Tibial artery (tissue), 4 donors: ENCODE results near the gene RAPGEF1.

Experiments used
- DNase-seq, 2 donors: peaks; one replicate each; pipeline ENCODE4 v3.0.0-alpha.2; 2019
- H3K27ac ChIP-seq, 2 donors: fragments of 200-600 bp; sonication (generic) in 1 of 2; 1 replicate in 1 of 2; 2 replicates in 1 of 2; pipeline ENCODE4 v1.5.1; 2018 to 2019; ENCODE audit warnings: mild to moderate bottlenecking in 1 of 2
- H3K27me3 ChIP-seq, 2 donors: fragments of 200-600 bp; sonication (generic) in 1 of 2; one replicate each; pipeline versions ENCODE4 v1.5.1 to v1.6.0; 2016 to 2019
- H3K36me3 ChIP-seq, 3 donors: fragments of 200-600 bp; sonication (generic) in 2 of 3; one replicate each; pipeline ENCODE4 v1.5.1; 2016 to 2019; ENCODE audit warnings: mild to moderate bottlenecking in 2 of 3
- H3K4me1 ChIP-seq, 4 donors: fragments of 200-600 bp; sonication (generic) in 2 of 4; 1 replicate in 3 of 4; 2 replicates in 1 of 4; pipeline ENCODE4 v1.5.1; 2016 to 2019
- H3K4me3 ChIP-seq, 2 donors: fragments of 200-600 bp; sonication (generic) in 1 of 2; 1 replicate in 1 of 2; 2 replicates in 1 of 2; pipeline ENCODE4 v1.5.1; 2018 to 2019; ENCODE audit warnings: mild to moderate bottlenecking in 2 of 2
- H3K9me3 ChIP-seq, 3 donors: fragments of 200-600 bp; sonication (generic) in 1 of 3; one replicate each; pipeline ENCODE4 v1.5.1; 2016 to 2019
- intact Hi-C: fragments of 100-400 bp; cut with DNase I; formaldehyde crosslinking; loops from one replicate; pipeline ENCODE4 v1.15.0; 2023; ENCODE audit warnings: low total_unique reads
- TF ChIP-seq, protein P1 (sequence below), 2 experiments: fragments of 200-600 bp in 1 of 2; fragments of 450-650 bp in 1 of 2; IDR thresholded peaks; one replicate each; pipeline ENCODE4 v1.5.1; 2017 to 2019; ENCODE audit warnings: antibody characterized with exemption in 2 of 2, mild to moderate bottlenecking in 1 of 2, moderate library complexity in 1 of 2

RAPGEF1 gene

DNA sequence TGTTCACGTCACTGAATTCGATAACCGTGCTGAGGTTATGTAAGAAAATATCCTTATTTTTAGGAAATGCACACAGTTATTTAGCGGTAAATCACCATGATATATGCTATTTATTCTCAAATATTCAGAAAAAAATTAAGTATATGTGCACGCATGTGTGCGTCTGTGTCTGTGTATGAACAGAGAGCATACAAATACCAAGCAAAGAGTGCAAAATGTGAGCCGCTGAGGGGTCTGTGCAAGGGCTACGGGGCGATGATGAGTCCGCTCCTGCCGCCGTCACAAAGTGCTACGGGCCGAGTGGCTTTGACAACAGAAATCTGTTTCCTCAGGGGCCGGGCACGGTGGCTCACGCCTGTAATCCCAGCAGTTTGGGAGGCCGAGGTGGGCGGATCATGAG lies 201.9 kb downstream of the RAPGEF1 start:
- no peaks in the 10 kb centered on the region for H3K4me1 ChIP-seq
- intact Hi-C loops, result no loop called here
- H3K9me3 ChIP-seq, result peaks cover 0 to 13% (median 9%) of the 10 kb centered on the region in 3 donors
- H3K27ac ChIP-seq, result no peak overlapping the region
- TF ChIP-seq, protein P1, sequence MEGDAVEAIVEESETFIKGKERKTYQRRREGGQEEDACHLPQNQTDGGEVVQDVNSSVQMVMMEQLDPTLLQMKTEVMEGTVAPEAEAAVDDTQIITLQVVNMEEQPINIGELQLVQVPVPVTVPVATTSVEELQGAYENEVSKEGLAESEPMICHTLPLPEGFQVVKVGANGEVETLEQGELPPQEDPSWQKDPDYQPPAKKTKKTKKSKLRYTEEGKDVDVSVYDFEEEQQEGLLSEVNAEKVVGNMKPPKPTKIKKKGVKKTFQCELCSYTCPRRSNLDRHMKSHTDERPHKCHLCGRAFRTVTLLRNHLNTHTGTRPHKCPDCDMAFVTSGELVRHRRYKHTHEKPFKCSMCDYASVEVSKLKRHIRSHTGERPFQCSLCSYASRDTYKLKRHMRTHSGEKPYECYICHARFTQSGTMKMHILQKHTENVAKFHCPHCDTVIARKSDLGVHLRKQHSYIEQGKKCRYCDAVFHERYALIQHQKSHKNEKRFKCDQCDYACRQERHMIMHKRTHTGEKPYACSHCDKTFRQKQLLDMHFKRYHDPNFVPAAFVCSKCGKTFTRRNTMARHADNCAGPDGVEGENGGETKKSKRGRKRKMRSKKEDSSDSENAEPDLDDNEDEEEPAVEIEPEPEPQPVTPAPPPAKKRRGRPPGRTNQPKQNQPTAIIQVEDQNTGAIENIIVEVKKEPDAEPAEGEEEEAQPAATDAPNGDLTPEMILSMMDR (IDR thresholded peaks at IDR 0.05), result no peak
- peaks cover 0 to 4% of the 10 kb centered on the region in 2 donors for H3K27me3 ChIP-seq
- H3K36me3 ChIP-seq, result no peaks in the 10 kb centered on the region
- no peak for DNase-seq
- no peak overlapping the region for H3K4me3 ChIP-seq

DNA sequence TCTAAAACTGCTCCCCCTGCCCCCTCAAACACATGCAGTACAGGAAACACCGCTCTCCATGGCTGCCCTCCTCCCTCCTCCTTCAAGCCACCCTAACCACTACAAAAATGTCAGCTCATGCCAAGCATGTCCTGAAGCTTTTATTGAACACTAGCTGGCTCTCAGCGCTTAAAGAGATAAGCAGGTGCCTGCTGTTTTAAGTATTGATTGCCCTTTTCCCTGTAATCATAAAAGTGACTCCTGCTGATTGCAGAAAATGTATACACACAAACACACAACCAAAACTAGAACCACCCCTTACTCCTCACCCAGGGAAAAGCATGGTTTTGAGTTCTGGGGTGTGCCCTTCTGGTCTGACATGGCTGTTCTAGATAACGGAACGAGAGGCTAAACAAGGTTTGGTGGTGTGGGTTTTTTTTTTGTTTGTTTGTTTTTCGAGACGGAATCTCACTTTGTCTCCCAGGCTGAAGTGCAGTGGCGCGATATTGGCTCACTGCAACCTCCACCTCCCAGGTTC lies 205.1 kb downstream of the RAPGEF1 start:
- no peak for DNase-seq
- Histone ChIP-seq H3K4me3 (no peak overlapping the region), H3K36me3 (peaks cover 0 to under 1% (median 0%) of the 10 kb centered on the region in 3 donors), H3K27me3 (peaks cover 0 to 4% of the 10 kb centered on the region in 2 donors), H3K27ac (no peak overlapping the region), H3K9me3 (no peaks in the 10 kb centered on the region), H3K4me1 (peaks cover 0 to 16% (median 11%) of the 10 kb centered on the region in 4 donors)
- TF ChIP-seq, protein P1 (IDR thresholded peaks at IDR 0.05), result no peak
- intact Hi-C loops, result no loop called here

DNA sequence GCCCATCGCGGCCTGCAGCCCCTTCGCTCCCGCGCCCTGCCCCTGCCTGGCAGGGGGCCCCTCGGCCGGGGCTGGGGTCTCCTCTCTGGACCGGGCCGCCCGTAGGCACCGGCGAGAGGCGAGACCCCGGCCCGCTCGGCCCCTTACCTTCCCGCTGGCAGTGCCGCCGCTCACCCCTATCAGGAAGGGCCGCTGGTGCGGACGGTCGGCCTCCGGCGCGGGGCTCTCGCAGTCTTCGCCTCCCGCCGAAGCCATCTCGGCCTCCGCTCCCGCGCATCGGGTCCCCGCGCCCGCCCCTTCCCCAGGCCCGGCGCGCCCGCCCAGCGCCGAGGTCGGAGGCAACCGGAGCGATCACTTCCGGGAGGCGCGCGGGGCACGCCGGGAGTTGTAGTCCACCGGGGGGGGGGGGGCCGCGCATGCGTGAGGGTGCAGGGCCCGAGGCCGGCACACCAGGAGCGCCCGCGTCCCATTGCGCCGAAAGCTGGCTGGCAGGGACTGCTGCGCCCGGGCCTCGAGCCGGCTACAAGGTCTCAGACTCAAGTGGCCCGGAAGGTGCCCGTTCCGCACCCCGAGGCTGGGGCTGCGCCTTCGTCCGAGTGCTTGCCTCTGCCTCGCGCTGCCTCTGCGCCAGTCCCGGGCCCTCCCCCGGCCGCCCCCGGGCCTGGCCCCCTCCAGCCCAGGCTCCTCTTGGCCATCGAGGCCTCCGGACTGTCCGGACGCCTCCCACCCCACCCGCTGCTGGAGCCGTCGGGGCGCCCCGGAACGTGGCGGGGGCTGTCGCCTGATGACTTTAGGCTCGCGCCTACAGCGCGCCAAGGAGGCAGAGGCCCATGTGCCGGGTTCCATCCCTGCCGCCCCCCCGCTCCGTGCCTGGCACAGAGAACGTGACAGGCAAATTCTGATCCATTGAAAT lies 208.7 kb downstream of the RAPGEF1 start, which contains the start of gene UCK1:
Gene UCK1, minus strand, starts transcription at position 344 of the 913 bp plus-strand sequence. Its CDS starts 89 bp downstream, at position 255.
- intact Hi-C loops, result no loop called here
- DNase-seq, result peak; percentile 64 to 85
- H3K4me1 ChIP-seq, result peaks cover 0 to 17% (median 13%) of the 10 kb centered on the region in 4 donors

DNA sequence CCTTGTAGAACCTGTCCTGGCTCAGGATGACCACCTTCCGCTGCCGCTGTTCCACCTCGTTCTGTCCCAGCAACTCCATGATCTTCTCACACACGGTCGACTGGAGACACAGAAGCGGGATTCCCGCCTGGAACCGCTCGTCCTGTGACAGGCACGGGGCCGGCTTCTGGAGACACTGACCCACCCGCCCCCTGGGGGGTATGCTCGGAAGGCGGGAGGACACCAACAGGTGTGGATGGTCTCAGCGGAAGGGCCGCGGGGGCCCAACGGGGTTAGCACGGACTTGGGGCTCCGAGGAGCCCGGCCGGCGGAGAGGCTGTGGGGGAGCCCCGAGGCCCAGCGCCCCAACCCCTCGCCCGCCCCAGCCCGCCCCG lies 209.3 kb downstream of the RAPGEF1 start:
- DNase-seq, result peak; percentile 44 to 76
- Histone ChIP-seq H3K9me3 (no peaks in the 10 kb centered on the region), H3K27me3 (no peaks in the 10 kb centered on the region), H3K27ac (peak overlapping the region; percentile 78 to 87), H3K4me3 (peak overlapping the region; percentile 78 to 94), H3K4me1 (peaks cover 0 to 17% (median 13%) of the 10 kb centered on the region in 4 donors), H3K36me3 (peaks cover 19 to 43% (median 41%) of the 10 kb centered on the region in 3 donors)
- TF ChIP-seq, protein P1 (IDR thresholded peaks at IDR 0.05), result peak; percentile 12 to 13
- intact Hi-C loops, result no loop called here

More for the DNA sequence above, 208.7 kb downstream of the RAPGEF1 start, which contains the start of gene UCK1:
- H3K9me3 ChIP-seq, result no peaks in the 10 kb centered on the region
- H3K36me3 ChIP-seq, result peaks cover 13 to 37% (median 35%) of the 10 kb centered on the region in 3 donors
- no peaks in the 10 kb centered on the region for H3K27me3 ChIP-seq
- peak within 1 kb of the TSS; percentile 78 to 94 for H3K4me3 ChIP-seq
- TF ChIP-seq, protein P1 (IDR thresholded peaks at IDR 0.05), result no peak
- H3K27ac ChIP-seq, result peak within 1 kb of the TSS; percentile 78 to 87

DNA sequence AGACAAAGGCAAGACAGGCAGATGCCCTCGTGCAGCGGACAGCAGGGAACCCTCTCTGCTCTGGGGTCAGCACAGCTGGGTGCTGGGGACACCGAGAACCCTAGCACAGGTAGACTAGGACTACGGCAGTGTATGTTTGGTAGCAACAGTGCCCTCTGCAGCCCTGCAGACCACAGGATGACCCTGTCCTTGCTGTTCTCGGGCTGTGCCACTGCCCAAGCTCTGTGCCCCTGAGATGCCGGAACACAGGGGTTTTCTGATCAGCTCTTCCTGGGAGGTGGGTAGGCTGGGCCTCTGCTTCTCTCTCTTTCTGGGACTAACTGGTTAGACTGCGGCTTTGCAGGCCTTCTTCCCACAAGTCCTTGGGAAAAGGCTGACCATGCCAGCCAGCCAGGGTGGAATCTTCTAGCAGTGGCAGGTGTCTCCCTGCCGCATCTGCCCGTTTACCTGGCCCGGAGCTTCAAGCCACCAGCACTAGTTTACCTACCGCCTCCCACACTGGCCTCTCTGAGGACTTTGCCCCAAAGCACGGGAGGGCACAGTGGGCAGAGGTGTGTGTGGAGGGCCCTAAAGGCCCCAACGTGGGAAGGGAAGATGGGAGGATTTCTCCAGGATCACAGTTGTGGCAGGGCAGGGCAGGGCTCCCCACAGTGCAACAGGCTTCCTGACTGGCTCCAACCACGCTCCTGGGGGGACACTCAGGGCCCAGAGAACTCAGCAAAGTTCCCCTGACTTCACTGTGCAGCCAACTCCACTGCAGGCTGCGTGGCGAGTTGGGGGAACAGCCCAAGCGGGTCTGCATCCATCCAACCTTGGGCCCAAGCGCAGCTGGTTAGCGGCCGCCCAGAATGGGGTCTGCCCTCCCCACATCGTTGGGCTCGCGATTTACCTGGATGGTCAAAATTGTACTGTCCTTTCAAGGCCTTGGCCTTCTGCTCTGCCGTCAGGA lies 210.0 kb downstream of the RAPGEF1 start:
- intact Hi-C loops, result no loop called here
- Histone ChIP-seq H3K27me3 (no peaks in the 10 kb centered on the region), H3K27ac (peak overlapping the region; percentile 78 to 87), H3K4me3 (peak overlapping the region; percentile 78 to 94), H3K4me1 (peaks cover 0 to 17% (median 13%) of the 10 kb centered on the region in 4 donors), H3K9me3 (no peaks in the 10 kb centered on the region), H3K36me3 (peaks cover 25 to 50% (median 48%) of the 10 kb centered on the region in 3 donors)
- DNase-seq, result no peak
- TF ChIP-seq, protein P1 (IDR thresholded peaks at IDR 0.05), result no peak
